AG04450 (cell line): ENCODE data around the gene PPP1R9B. TPM values are rescaled to one million over a fixed set of nuclear protein-coding genes. Genes with fewer than 3 reads are reported as not detected.
A peak's percentile ranks its signal among the peaks of the same experiment; 100 is the strongest.

Experiments used
- CTCF ChIA-PET: fragments of 300-600, 350-600 bp; formaldehyde crosslinking; extraction: SDS; loops from one replicate; lab custom pipeline; 2022; ENCODE audit warnings: antibody characterized with exemption, inconsistent platforms; lab: Charles Lee
- POLR2A ChIA-PET: fragments of 350-600 bp; formaldehyde crosslinking; extraction: SDS; loops from one replicate; lab custom pipeline; 2021; ENCODE audit warnings: antibody characterized with exemption, inconsistent platforms; lab: Yijun Ruan, JAX
- DNase-seq: peaks from one replicate; pipeline ENCODE4 v3.0.0-alpha.2; 2011; ENCODE audit warnings: low read depth, low spot score
- H3K27ac ChIP-seq: one replicate; pipeline ENCODE4 v1.5.1; 2012; ENCODE audit warnings: low read depth, low read length, control low read depth
- H3K27me3 ChIP-seq: one replicate; pipeline ENCODE4 v1.6.0; 2012; ENCODE audit warnings: low read length; ENCODE audit not compliant: control insufficient read depth, insufficient read depth
- H3K4me3 ChIP-seq: 2 replicates; pipeline ENCODE4 v1.5.1; 2011; ENCODE audit warnings: mild to moderate bottlenecking, low read depth, low read length, control low read depth
- H3K9me3 ChIP-seq: 2 replicates; pipeline ENCODE4 v1.5.1; 2012; ENCODE audit warnings: low read length; ENCODE audit not compliant: control insufficient read depth, insufficient read depth
- CTCF ChIP-seq: IDR thresholded peaks from 2 replicates; pipeline ENCODE4 v1.5.1; 2011; ENCODE audit warnings: low read depth, low read length, control low read depth, inconsistent platforms
- polyA plus RNA-seq: library from polyadenylated mRNA; depleted of rRNA; stranded (reverse); fragments of >200 nt; gene quantifications from 2 replicates; pipeline ENCODE4 v1.2.3, GENCODE V29; 2011

The PPP1R9B gene
- polyA plus RNA-seq, 1 experiment, result 18.2 TPM

GRCh38 chr17:50196826-50197225 lies 46.3 kb upstream of the PPP1R9B start:
- DNase-seq, result no peak
- Histone ChIP-seq H3K27ac (peak overlapping the region; percentile 98), H3K4me3 (peak overlapping the region; percentile 96), H3K27me3 (no peaks in the 10 kb centered on the region), H3K9me3 (no peaks in the 10 kb centered on the region; the same call in 1 of the 2 replicates)
- CTCF ChIA-PET, result interaction anchor here (0.8 to 1.2 kb wide), 3 partner anchors 27 to 75 kb away, joined by 3 to 4 read pairs (median 3); no protein-coding TSS in a partner anchor
- POLR2A ChIA-PET, result interaction anchor here (1.0 to 13.2 kb wide), 12 partner anchors 9 to 101 kb away, joined by 3 to 284 read pairs (median 10); no protein-coding TSS in a partner anchor
- no peak for TF ChIP-seq CTCF

- ChIA-PET POLR2A (interaction anchor here (1.1 to 13.2 kb wide), 10 partner anchors 9 to 102 kb away, joined by 3 to 284 read pairs (median 22); no protein-coding TSS in a partner anchor), CTCF (interaction anchor here (0.9 kb wide), 1 partner anchor 73 kb away, joined by 3 read pairs; no protein-coding TSS in a partner anchor)
Observed at GRCh38 chr17:50196036-50196435, 45.6 kb upstream of the PPP1R9B start.

GRCh38 chr17:50194934-50195865 lies 44.7 kb upstream of the PPP1R9B start:
- H3K27me3 ChIP-seq, result no peaks in the 10 kb centered on the region
- peak overlapping the region; percentile 98 for H3K27ac ChIP-seq
- DNase-seq, result no peak
- H3K4me3 ChIP-seq, result peak overlapping the region; percentile 96
- ChIA-PET POLR2A (interaction anchor here (0.9 to 13.2 kb wide), 11 partner anchors 8 to 94 kb away, joined by 3 to 284 read pairs (median 12); partner anchors contain the start of gene TMEM92), CTCF (no interaction called here)
- no peaks in the 10 kb centered on the region; the same call in 1 of the 2 replicates for H3K9me3 ChIP-seq
- TF ChIP-seq CTCF, result peak; percentile 57

More at GRCh38 chr17:50196036-50196435, 45.6 kb upstream of the PPP1R9B start:
- Histone ChIP-seq H3K27ac (peak overlapping the region; percentile 98), H3K4me3 (peak overlapping the region; percentile 96), H3K27me3 (no peaks in the 10 kb centered on the region), H3K9me3 (no peaks in the 10 kb centered on the region; the same call in 1 of the 2 replicates)
- no peak for DNase-seq
- TF ChIP-seq CTCF, result no peak

GRCh38 chr17:50194140-50194933 lies 43.9 kb upstream of the PPP1R9B start:
- H3K27me3 ChIP-seq, result no peaks in the 10 kb centered on the region
- POLR2A ChIA-PET, result interaction anchor here (0.9 to 13.2 kb wide), 10 partner anchors 10 to 95 kb away, joined by 3 to 284 read pairs (median 10); partner anchors contain the start of gene TMEM92
- TF ChIP-seq CTCF, result no peak
- no peaks in the 10 kb centered on the region; the same call in 1 of the 2 replicates for H3K9me3 ChIP-seq
- peak overlapping the region; percentile 20 for H3K4me3 ChIP-seq
- CTCF ChIA-PET, result no interaction called here
- no peak for DNase-seq
- peak overlapping the region; percentile 98 for H3K27ac ChIP-seq
